Mucosa of descending colon (tissue), 3 donors: ENCODE results near the gene SPSB1. TPM values are rescaled to one million over a fixed set of nuclear protein-coding genes. Genes with fewer than 3 reads are reported as not detected.

Experiments used
- ATAC-seq: fragments of 200-7000 bp; cut with Tn5 transposase; one replicate; pipeline ENCODE4 v1.9.1; 2020; ENCODE audit warnings: mild to moderate bottlenecking, moderate library complexity
- DNase-seq, 3 donors: peaks; one replicate each; pipeline ENCODE4 v3.0.0-alpha.2; 2020
- H3K36me3 ChIP-seq: fragments of 200-600 bp; one replicate; pipeline ENCODE4 v1.8.0; 2021; ENCODE audit warnings: low read depth, mild to moderate bottlenecking
- H3K4me1 ChIP-seq: fragments of 200-600 bp; one replicate; pipeline ENCODE4 v1.8.0; 2021; ENCODE audit warnings: low read depth, mild to moderate bottlenecking
- H3K4me3 ChIP-seq: fragments of 200-600 bp; one replicate; pipeline ENCODE4 v1.8.0; 2021; ENCODE audit warnings: mild to moderate bottlenecking
- H3K9me3 ChIP-seq: fragments of 200-600 bp; one replicate; pipeline ENCODE4 v1.8.0; 2021; ENCODE audit warnings: mild to moderate bottlenecking
- intact Hi-C, 2 donors: fragments of 100-400 bp; cut with DNase I in 1 of 2; cut with micrococcal nuclease in 1 of 2; formaldehyde crosslinking; loops; one replicate each; pipeline versions ENCODE4 v1.11.0 to v1.11.1; 2022; cut with DNase I, micrococcal nuclease
- total RNA-seq, 3 donors: library from RNA; stranded (reverse); fragmentation: NEBNext Ultra II Directional in 2 of 3; extraction: Animal tissue kit (Norgen Biotek cat#: 25700) in 2 of 3; gene quantifications; one replicate each; pipeline versions ENCODE4 v1.2.1 to v1.2.4, GENCODE V29; 2021 to 2023
- TF ChIP-seq, protein P1 (sequence below): fragments of 200-600 bp; IDR thresholded peaks from one replicate; pipeline ENCODE4 v1.8.0; 2022; ENCODE audit warnings: antibody characterized with exemption, mild to moderate bottlenecking
- donor health status: DM: no; HTN: no; CAD: no; lungs with moderate emphysema.
- donor health status: DM: no; HTN: no; CAD: no.
- donor health status: DM: no; HTN: yes; CAD: no.

SPSB1 gene
- total RNA-seq, 3 donors from 2014 or later, result 22.1 to 35.5 (median 26.1) TPM

DNA sequence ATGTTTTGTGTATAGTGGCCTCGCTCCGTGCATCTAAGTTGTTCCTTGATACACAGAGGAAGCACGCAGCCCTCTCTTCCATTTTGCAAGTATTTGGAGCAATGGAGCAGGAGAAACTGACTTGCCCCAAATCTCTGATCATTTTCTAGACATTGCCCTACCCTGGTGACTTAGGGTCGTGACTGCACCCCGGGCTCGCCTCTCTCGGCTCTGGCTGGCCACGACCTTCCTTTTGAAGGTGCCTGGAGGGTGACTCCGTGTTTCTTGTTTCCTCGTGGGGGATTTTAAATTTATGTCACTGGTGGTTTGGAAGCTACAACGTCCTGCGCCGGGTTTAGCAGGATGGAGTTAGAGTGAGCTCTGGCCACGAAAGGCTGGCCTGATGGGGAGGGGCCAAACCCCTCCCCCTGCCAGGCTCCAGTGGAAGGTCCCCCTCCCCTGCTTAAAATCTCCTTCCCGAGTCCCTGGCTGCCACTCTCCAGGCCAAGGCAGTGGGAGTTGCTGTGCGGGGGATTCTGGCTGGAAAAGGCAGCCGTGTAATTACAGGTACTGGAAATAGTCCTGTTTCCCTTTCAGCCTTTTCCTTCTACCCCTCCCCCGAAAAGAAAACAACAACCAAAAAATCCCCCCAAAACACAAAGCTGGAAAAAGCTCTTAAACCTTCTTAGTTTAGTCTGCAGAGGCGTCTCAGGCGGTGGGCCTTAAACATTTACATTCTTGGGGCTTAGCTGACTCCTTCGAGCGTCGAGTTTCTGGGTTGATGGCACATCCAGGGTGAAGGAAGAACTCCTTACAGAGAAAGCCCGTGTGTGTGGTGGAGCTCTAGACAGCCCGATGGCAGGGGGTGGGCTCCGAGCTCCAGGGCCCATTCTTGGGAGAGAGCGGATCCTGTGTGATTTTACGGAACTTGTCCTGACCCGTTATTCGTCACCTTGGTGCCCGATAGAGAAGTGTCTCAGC lies 28.1 kb downstream of the SPSB1 start:
- peaks cover 33% of the 10 kb centered on the region for H3K4me1 ChIP-seq

DNA sequence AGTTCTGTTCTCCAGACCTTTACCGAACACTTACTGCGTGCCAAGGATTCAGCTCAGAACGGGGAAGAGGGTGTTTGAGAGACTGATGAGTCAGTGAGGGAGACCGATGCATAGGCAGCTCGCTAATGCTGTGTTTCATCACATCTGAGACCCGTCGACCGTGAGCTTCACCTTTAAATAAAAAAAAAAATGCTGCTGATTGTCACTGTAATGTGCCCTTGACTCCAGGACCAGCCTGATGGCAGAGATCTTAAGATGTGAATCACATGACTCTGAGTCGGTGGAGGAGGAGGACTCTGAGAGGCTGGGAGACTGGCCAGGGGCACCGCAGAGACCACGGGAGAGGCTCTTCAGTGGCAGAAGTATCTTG lies 28.8 kb downstream of the SPSB1 start:
- DNase-seq (no peak), ATAC-seq (peak; percentile 13)
- intact Hi-C loops, result no loop called here
- H3K4me1 ChIP-seq, result peaks cover 30% of the 10 kb centered on the region
- no peaks in the 10 kb centered on the region for H3K9me3 ChIP-seq
- H3K36me3 ChIP-seq, result no peaks in the 10 kb centered on the region
- H3K4me3 ChIP-seq, result no peak overlapping the region
- TF ChIP-seq, protein P1, sequence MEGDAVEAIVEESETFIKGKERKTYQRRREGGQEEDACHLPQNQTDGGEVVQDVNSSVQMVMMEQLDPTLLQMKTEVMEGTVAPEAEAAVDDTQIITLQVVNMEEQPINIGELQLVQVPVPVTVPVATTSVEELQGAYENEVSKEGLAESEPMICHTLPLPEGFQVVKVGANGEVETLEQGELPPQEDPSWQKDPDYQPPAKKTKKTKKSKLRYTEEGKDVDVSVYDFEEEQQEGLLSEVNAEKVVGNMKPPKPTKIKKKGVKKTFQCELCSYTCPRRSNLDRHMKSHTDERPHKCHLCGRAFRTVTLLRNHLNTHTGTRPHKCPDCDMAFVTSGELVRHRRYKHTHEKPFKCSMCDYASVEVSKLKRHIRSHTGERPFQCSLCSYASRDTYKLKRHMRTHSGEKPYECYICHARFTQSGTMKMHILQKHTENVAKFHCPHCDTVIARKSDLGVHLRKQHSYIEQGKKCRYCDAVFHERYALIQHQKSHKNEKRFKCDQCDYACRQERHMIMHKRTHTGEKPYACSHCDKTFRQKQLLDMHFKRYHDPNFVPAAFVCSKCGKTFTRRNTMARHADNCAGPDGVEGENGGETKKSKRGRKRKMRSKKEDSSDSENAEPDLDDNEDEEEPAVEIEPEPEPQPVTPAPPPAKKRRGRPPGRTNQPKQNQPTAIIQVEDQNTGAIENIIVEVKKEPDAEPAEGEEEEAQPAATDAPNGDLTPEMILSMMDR, result no peak

More for the DNA sequence above, 28.1 kb downstream of the SPSB1 start:
- TF ChIP-seq, protein P1, result no peak
- Histone ChIP-seq H3K4me3 (no peak overlapping the region), H3K9me3 (no peaks in the 10 kb centered on the region), H3K36me3 (no peaks in the 10 kb centered on the region)
- intact Hi-C loops, result no loop called here
- DNase-seq (no peak), ATAC-seq (no peak)

DNA sequence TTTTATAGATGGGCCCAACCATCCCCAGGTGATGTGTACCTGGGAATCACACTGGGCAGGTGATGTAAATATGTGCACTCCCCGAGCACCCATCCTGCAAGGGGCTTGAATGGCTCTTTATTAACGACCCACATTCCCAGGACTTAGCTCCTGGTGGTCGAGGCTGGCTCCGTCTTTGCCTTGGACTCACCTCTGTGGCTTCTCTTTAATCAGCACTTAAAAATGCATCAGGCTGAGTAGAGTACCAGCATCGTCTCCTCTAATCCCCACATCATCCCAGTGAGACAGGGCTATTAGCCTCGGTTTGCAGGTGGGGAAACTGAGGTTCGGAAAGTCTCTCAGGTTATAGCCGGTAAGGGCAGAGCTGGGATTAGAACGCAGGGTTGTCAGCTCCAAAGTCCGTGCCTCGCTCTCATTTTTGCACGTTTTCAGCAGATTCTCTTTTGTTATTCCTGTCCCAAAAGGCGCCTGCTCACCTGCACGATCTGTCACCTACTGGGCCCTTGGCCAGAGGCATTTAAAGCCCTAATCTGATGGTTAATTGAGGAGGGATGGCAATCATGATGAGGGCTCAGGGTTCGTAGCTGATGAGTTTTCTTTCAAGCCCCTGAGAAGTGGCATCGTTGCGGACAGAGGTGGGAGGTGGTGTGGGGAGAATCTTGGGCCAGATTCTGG lies 29.4 kb downstream of the SPSB1 start:
- Histone ChIP-seq H3K9me3 (no peaks in the 10 kb centered on the region), H3K4me3 (no peak overlapping the region), H3K4me1 (peaks cover 33% of the 10 kb centered on the region), H3K36me3 (no peaks in the 10 kb centered on the region)
- TF ChIP-seq, protein P1, result no peak
- ATAC-seq, result no peak
- no peak for DNase-seq
- intact Hi-C loops, result no loop called here

DNA sequence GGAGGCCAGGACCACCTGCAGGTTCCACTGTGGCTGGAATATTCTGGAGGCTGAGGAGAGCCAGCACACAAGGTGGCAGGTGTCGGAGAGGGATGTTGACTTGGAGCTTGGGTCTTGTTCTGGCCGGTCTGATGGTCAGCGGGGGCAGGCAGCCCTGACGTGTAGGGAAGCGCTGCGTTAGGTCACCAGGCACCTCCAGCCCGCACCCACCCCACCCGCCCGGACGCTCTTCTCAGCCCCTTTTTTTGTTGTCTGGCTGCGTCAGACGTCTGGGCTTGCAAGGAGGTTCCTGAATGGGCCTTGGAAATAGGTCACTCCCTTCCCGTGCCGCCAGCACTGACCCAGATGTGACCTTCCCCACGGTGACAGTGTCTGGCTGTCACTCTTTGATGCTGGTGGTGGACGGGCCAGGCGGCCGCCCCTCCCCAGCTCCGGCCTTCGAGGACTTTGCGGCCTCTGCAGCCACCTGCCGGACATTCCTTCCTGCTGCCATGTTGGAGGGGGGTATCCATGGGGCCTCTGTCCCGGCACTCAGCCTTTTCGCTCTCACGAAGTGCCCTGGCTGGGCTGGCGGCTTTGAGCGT lies 30.1 kb downstream of the SPSB1 start:
- Histone ChIP-seq H3K9me3 (no peaks in the 10 kb centered on the region), H3K4me1 (peaks cover 39% of the 10 kb centered on the region), H3K36me3 (no peaks in the 10 kb centered on the region), H3K4me3 (no peak overlapping the region)
- ATAC-seq, result no peak
- TF ChIP-seq, protein P1, result no peak
- no peak for DNase-seq
- intact Hi-C loops, result no loop called here

DNA sequence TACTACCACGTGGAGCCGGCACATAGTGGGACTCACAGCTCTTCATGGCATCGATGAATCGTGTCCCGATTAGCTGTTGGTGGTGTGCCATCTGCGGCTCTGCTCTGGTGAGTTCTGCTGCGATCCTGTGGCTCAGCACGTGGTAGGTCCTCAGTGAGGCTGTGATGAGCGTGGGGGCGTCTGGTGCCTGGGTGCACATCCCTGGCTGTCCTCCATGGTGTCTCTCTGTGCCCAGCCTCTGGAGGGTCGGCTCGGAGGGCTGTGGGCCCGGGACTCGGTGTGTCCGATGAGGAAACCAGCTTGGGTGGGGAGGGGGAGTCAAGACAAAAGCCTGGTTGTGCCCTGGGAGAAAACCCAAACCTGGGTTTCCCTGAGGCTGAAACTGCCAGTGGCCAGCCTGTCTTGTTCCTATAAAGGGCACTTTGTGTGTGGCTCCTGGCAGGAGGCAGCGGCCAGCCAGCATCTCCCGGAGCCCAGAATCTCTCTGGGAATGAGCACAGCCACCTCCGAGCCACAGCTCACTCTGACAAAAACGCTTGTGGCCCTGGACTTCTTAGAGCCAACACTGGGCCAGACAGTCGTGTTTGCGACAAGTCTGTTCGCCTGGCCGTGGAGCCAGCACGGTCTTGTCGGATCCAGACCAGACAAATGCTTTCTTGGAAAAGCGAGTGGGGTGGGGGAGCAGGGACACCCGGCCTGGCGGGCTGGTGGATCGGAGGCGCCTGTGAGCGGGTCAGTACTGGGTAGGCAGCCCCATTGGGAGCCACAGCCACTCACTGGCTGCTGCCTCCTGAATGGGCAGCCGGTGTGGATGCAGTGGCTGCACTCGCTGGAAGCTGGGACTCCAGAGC lies 31.8 kb downstream of the SPSB1 start:
- intact Hi-C loops, result no loop called here
- Histone ChIP-seq H3K4me1 (peaks cover 47% of the 10 kb centered on the region), H3K9me3 (no peaks in the 10 kb centered on the region), H3K4me3 (no peak overlapping the region), H3K36me3 (no peaks in the 10 kb centered on the region)
- TF ChIP-seq, protein P1, result no peak
- DNase-seq (no peak), ATAC-seq (no peak)
